Measurements from ENCODE around the gene HEYL.

HEYL gene

GRCh38 chr1:39650431-39650830, 11.0 kb upstream of the HEYL start:
- no peak for DNase-seq (ENCODE audit: low spot score)

GRCh38 chr1:39649636-39650185, 10.3 kb upstream of the HEYL start:
- TF ChIP-seq CTCF (IDR thresholded peaks at IDR 0.05; ENCODE audit: extremely low read depth, missing control alignments), result no peak
- no peak for DNase-seq (ENCODE audit: low spot score)

More at GRCh38 chr1:39650431-39650830, 11.0 kb upstream of the HEYL start:
- no peak for TF ChIP-seq CTCF (IDR thresholded peaks at IDR 0.05; ENCODE audit: extremely low read depth, missing control alignments)

- DNase-seq (ENCODE audit: low spot score), result no peak
- no peak for TF ChIP-seq CTCF (IDR thresholded peaks at IDR 0.05; ENCODE audit: extremely low read depth, missing control alignments)
Observed at GRCh38 chr1:39648496-39648895, 9.1 kb upstream of the HEYL start.

GRCh38 chr1:39647247-39647646, 7.8 kb upstream of the HEYL start:
- DNase-seq (ENCODE audit: low spot score), result no peak
- no peak for TF ChIP-seq CTCF (IDR thresholded peaks at IDR 0.05; ENCODE audit: extremely low read depth, missing control alignments)

- no peak for TF ChIP-seq CTCF (IDR thresholded peaks at IDR 0.05; ENCODE audit: extremely low read depth, missing control alignments)
- no peak for DNase-seq (ENCODE audit: low spot score)
Observed at GRCh38 chr1:39646232-39647081, 7.0 kb upstream of the HEYL start.

GRCh38 chr1:39645411-39646043, 6.1 kb upstream of the HEYL start:
- no peak for DNase-seq (ENCODE audit: low spot score)
- TF ChIP-seq CTCF (IDR thresholded peaks at IDR 0.05; ENCODE audit: extremely low read depth, missing control alignments), result no peak

- DNase-seq (ENCODE audit: low spot score), result no peak
- TF ChIP-seq CTCF (IDR thresholded peaks at IDR 0.05; ENCODE audit: extremely low read depth, missing control alignments), result no peak
Observed at GRCh38 chr1:39643705-39644104, 4.3 kb upstream of the HEYL start.

All from GM20000 (cell line).